GM18502 (cell line): Measurements from ENCODE around the gene SKIL.

ENCODE experiments used
- ATAC-seq: cut with Tn5 transposase; IDR thresholded peaks from one replicate; pipeline ENCODE4 v1.9.1; 2021; ENCODE audit warnings: mild to moderate bottlenecking; ENCODE audit not compliant: unreplicated experiment, poor library complexity

The SKIL gene

DNA sequence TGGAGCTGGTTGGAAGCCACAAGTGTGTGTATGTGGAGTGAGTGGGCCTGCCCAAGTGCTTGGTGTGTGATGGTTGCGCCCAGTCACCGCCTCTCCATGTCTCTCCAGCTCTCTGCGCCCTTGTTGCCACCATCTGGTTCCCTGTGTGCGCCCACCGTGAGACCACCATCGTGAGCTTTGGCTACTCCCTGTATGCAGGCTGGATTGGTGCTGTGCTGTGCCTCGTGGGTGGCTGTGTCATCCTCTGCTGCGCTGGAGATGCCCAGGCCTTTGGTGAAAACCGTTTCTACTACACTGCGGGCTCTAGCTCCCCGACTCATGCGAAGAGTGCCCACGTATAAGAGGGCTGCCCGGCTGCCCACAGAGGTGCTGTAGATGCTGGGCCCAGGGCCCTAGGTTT lies 74.9 kb downstream of the SKIL start:
- ATAC-seq: no peak

DNA sequence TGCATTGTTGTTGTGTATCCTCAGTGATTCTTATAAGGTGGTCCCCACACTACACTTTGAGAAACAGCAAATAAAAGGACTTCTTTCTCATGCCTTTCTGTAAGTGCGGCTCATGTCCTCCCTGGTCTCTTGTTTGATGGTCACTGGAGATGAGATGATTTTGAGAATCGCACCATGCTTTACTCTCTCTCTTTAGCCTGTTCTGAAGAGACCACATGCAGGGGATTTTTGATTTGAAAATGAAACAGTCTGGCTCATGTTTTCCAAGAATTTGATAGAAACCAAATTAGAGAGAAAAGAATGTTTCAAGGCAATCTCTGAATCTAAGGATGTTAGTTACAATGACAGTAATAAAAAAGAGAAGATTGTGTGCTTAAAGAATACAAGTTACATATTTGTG lies 79.2 kb downstream of the SKIL start:
- no peak for ATAC-seq

DNA sequence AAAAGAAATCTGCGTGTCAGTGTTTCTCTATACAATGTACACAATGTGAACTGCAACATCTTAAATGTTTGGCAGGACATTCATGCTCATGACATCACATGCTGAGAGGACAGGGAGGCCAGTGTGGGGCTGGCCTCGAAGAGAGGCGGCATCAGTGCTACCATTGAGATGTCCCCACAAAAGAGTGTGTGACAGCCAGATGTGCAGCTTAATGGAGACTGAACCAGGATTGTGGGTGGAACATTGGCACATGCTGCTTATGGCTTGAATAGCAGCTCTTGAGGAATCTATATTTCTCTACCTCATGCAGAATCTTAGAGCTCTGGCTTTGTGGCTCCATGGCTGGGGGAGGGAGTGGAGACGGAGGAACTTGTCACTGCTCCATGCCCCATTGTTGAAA lies 79.7 kb downstream of the SKIL start:
- no peak for ATAC-seq

DNA sequence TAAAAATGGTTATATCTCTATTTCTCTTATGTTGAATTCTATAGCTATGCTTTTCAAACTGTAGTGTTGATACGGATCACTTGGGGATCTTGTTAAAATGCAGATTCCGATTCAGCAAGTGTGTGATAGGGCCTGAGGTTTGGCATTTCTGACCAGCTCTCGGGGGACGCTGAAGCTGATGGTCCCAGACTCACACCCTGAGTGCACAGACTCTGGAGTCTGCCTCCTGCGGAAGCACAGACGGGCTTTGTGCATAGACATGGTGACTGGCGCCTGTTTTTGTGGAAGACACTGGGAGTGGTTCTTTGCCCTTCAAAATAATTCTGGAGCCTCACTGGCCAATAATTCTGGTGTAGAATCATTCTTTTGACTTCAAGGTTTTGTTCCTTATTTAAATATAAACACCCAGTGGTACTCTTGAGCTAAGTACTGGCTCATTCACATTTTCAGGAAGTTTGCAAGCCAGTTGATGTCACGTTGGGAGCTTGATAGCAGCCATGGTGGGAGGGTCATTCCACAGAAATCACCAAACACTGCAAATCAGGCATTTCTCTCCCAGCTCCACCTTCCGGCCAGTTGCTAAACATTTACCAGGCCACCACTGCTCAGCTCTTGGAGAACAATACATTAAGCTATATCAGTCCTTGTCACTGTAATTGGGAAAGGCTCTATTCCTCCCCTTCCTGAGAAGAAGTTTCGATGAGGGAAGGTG lies 80.3 kb downstream of the SKIL start:
- no peak for ATAC-seq

DNA sequence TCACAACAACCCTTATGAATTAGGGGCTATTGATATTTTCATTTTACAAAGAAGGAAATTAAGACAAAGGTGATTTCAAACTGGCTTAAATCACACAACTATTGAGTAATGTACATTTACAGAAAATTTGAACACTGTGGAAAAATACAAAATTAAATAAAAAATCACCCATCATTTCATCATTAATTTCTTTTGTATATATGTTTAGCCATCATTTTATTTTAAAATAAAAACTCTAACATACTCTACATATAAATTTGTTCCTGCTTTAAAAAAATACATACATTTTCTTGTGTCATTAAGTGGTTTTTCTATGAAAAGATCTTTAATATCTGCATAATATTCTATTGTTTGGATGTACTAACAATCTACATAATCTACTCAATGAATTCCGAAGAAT lies 81.3 kb downstream of the SKIL start:
- no peak for ATAC-seq

DNA sequence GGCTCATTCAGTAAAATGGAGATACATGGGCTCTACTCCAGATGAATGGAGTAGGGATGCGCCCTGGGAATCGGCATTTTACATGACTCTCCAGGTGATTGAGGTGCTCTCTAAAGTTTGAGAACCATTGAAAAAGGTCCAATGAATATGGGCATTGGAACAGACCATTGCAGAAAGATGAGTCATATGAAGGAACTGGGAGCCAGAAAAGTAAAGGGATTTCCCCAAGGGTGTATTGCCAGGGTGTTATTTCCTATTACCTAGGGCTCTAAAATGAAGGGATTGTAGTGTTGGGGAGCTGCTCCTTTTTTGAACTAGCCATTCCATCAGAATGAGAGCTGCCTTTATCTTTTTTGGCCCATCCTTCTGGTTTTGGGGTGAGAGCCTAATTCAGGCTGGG lies 82.8 kb downstream of the SKIL start:
- ATAC-seq: no peak

DNA sequence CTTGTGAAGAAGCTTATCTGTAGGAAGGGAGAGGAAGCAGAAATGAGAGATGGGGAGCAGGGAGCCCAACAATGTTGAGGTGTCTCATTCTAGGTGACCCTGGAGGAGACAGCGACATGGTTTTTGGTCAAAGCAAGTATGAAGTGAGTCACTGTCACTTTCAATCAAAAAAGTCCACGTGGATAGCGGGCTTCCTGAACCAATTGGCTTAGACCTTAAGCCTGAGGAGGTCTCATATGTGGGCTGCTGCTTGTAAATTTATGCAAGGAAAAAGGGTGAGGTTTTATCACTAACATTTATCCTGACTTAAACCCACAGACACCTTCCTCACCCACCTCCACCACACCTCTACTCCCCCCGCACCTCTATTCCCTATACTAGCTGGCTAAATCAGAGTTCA lies 83.9 kb downstream of the SKIL start:
- ATAC-seq: no peak

DNA sequence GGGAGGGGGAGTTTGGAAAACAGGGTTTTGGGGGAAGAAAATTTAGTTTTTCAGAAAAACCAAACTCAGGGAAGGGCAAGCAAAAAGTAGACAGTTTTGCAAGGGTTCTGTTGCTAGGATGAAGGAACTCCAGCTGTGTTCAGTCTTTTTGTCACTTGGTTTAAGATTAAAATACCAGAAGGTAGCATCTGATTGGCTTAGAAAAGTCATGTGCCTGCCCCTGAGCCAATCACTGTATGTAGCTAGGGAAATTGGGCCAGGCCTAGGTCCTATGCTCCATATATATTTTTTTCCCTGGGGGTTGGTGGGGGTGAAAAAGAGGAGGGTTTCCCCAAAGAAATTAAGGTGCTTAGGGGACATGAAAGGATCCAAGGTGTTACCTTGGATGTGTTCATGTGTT lies 85.4 kb downstream of the SKIL start:
- no peak for ATAC-seq

DNA sequence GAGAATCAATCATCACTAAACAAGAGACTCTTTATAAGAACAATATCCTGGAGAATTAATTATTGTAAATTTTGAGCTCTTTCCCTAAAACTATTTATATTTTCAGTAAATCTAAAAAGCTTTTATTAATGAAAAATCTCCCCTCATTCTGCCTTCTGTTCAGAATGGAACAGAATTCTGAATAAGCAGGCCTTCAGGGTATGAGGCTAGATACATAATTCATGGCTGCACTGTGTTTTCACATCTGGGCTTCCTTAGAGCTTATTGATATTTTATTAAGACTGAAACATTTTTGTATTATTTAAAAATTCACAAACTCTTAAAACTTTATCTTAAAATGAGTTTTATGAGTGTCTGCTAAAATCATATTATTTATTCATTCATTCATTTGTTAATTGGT lies 85.9 kb downstream of the SKIL start:
- no peak for ATAC-seq
